ENCODE measurements around the gene AMIGO2. TPM values are rescaled to one million over a fixed set of nuclear protein-coding genes. Genes with fewer than 3 reads are reported as not detected.
A peak's percentile ranks its signal among the peaks of the same experiment; 100 is the strongest.

The AMIGO2 gene
- total and polyA plus RNA-seq, 8 donors, result 1.6 to 10.5 (median 3.5) TPM

DNA sequence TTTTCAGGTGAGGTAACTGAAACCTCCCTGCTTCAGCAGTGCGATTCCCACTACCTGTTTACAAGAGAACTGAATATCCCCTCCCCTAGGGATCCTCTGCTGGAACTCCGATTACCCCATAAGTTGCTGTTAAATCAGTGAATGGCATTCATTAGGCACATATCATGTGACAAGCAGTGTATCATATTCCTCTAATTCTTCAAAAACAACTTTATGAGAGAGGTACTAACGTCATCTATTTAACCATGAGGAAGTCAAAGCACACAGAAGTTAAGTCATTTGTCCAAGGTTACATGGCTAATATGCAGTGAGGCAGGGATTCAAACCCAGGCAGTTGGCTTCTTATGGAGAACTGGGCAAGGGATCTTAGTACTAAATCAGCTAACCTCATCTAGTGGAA, 44.3 kb downstream of the AMIGO2 start:
- Histone ChIP-seq H3K27ac (no peak overlapping the region), H3K9me3 (no peaks in the 10 kb centered on the region), H3K4me3 (no peak overlapping the region), H3K36me3 (no peaks in the 10 kb centered on the region), H3K4me1 (peaks cover 0 to 14% (median 7%) of the 10 kb centered on the region in 4 donors), H3K27me3 (no peaks in the 10 kb centered on the region)
- TF ChIP-seq POLR2A (IDR thresholded peaks at IDR 0.05) (no peak), POLR2AphosphoS5 (IDR thresholded peaks at IDR 0.05) (no peak), EP300 (IDR thresholded peaks at IDR 0.05) (no peak)
- TF ChIP-seq, protein P1, sequence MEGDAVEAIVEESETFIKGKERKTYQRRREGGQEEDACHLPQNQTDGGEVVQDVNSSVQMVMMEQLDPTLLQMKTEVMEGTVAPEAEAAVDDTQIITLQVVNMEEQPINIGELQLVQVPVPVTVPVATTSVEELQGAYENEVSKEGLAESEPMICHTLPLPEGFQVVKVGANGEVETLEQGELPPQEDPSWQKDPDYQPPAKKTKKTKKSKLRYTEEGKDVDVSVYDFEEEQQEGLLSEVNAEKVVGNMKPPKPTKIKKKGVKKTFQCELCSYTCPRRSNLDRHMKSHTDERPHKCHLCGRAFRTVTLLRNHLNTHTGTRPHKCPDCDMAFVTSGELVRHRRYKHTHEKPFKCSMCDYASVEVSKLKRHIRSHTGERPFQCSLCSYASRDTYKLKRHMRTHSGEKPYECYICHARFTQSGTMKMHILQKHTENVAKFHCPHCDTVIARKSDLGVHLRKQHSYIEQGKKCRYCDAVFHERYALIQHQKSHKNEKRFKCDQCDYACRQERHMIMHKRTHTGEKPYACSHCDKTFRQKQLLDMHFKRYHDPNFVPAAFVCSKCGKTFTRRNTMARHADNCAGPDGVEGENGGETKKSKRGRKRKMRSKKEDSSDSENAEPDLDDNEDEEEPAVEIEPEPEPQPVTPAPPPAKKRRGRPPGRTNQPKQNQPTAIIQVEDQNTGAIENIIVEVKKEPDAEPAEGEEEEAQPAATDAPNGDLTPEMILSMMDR (IDR thresholded peaks at IDR 0.05), result no peak
- 61 to 82% (median 78%) methylated on average over 3 of the region's 3 CpGs for WGBS, 5 donors
- no peak for DNase-seq
- intact Hi-C loops (cut with DNase I; ENCODE audit: low total_unique reads), result loop anchor here (10.0 kb wide), 1 partner anchor 269 kb away; no protein-coding TSS in a partner anchor

DNA sequence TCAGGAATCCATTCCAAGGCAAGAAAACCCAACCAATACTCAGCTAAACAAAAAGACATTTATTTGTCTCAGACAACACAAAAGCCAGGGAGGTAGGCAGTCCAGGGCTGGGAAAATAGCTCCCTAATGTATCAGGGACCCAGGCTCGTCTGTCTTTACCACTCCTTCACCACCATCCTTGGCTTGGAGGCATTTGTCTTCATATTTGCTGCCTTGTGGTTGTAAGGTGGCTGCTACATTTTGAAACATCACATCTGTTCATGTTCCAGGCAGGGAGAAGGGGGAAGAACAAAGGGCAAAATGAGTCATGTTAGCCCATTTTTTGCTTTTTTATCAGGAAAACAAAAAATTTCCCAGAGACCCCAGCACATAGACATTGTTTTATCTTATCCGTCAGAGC, 45.1 kb downstream of the AMIGO2 start:
- intact Hi-C loops (cut with DNase I; ENCODE audit: low total_unique reads), result loop anchor here (10.0 kb wide), 1 partner anchor 270 kb away; no protein-coding TSS in a partner anchor
- Histone ChIP-seq H3K27me3 (no peaks in the 10 kb centered on the region), H3K4me3 (no peak overlapping the region), H3K9me3 (no peaks in the 10 kb centered on the region), H3K36me3 (no peaks in the 10 kb centered on the region), H3K27ac (no peak overlapping the region), H3K4me1 (peaks cover 0 to 14% (median 7%) of the 10 kb centered on the region in 4 donors)
- WGBS, 5 donors, result 63 to 85% (median 71%) methylated on average over 2 of the region's 2 CpGs
- no peak for DNase-seq
- TF ChIP-seq POLR2AphosphoS5 (IDR thresholded peaks at IDR 0.05), result no peak
- TF ChIP-seq EP300 (IDR thresholded peaks at IDR 0.05), result no peak
- TF ChIP-seq POLR2A (IDR thresholded peaks at IDR 0.05), result no peak
- TF ChIP-seq, protein P1 (IDR thresholded peaks at IDR 0.05), result no peak

DNA sequence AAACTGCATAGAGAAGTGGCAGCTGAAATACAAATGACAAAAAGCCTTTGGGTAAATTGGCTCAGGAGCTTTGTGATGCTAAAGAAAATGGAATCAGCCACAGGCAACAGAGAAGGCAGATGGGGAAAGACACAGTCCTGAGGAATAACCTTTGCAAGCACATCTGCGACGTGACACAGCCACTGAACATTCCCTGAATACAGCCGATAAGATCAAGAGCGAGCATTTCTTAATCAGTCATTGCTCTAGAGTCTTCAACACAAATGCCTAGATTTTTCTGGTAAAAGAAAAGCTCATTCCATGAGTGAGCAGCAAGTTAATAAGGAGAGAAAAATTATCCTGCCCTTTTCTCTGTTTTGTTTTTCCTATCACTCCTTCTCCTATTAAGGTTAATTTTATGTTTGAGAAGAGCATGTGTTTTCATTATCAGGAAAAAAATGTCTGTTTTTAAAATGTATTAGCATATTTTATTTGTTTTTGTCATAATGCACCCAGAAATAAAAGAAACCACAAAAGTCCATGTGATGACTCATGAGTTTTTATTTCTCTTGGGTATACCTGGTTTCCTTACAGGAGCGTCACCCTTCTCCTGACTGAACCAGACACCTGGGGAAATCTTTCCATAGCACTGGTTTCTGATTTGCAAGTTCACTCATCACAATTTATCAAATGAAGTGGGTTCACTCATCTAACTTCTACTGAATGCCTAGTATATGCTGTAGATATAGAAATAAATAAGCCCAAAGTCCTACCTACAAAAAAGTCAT, 45.8 kb downstream of the AMIGO2 start:
- Histone ChIP-seq H3K4me3 (no peak overlapping the region), H3K36me3 (no peaks in the 10 kb centered on the region), H3K27ac (no peak overlapping the region), H3K9me3 (no peaks in the 10 kb centered on the region), H3K4me1 (peaks cover 0 to 14% (median 7%) of the 10 kb centered on the region in 4 donors), H3K27me3 (no peaks in the 10 kb centered on the region)
- DNase-seq, result no peak
- WGBS, 5 donors, result 63 to 83% (median 71%) methylated on average over 5 of the region's 5 CpGs
- no peak for TF ChIP-seq POLR2AphosphoS5 (IDR thresholded peaks at IDR 0.05)
- TF ChIP-seq, protein P1 (IDR thresholded peaks at IDR 0.05), result no peak
- no peak for TF ChIP-seq EP300 (IDR thresholded peaks at IDR 0.05)
- TF ChIP-seq POLR2A (IDR thresholded peaks at IDR 0.05), result no peak
- intact Hi-C loops (cut with DNase I; ENCODE audit: low total_unique reads), result loop anchor here (10.0 kb wide), 1 partner anchor 271 kb away; no protein-coding TSS in a partner anchor

DNA sequence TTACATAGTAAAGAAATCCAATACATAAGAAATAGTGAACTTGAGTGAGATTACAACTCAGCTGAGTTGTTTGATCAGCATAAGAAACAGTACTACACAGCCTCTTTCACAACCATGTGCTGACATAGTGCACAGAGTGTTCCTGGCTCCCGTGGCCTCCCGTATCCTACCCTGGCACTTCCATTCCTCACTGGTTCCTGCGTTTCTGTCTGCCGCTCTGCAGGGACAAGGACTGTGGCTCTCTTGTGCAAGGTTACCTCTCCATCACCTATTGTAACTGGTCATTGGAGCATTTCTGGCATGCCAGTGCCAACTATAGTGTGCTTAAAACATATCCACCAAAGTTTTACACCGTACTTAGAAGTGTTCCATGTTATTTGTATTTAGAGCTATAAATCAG, 46.7 kb downstream of the AMIGO2 start:
- H3K27ac ChIP-seq, result no peak overlapping the region

More for the DNA sequence above, 46.7 kb downstream of the AMIGO2 start:
- no peaks in the 10 kb centered on the region for H3K27me3 ChIP-seq
- peak; percentile 53 for TF ChIP-seq EP300 (IDR thresholded peaks at IDR 0.05)
- TF ChIP-seq, protein P1 (IDR thresholded peaks at IDR 0.05), result no peak
- TF ChIP-seq POLR2AphosphoS5 (IDR thresholded peaks at IDR 0.05), result peak in 2 of 3 donors; percentile 34 to 51
- DNase-seq, result peak in 1 of 2 donors; percentile 11
- H3K9me3 ChIP-seq, result no peaks in the 10 kb centered on the region
- H3K4me1 ChIP-seq, result peaks cover 0 to 14% (median 7%) of the 10 kb centered on the region in 4 donors
- no peaks in the 10 kb centered on the region for H3K36me3 ChIP-seq
- intact Hi-C loops (cut with DNase I; ENCODE audit: low total_unique reads), result loop anchor here (10.0 kb wide), 1 partner anchor 272 kb away; no protein-coding TSS in a partner anchor
- no peak overlapping the region for H3K4me3 ChIP-seq
- 42 to 56% (median 46%) methylated on average over 5 of the region's 5 CpGs for WGBS, 5 donors

Measured in stomach (tissue), 9 donors.